ENCODE results near the gene GRK5. TPM values are rescaled to one million over a fixed set of nuclear protein-coding genes. Genes with fewer than 3 reads are reported as not detected.

The GRK5 gene
- total and polyA plus RNA-seq, 2 experiments from 2014 or later, result 5.2 to 13.7 TPM

GRCh38 chr10:119445311-119445934, 238.1 kb downstream of the GRK5 start:
- 19 to 20% methylated on average over 10 of the region's 10 CpGs for WGBS, 2 experiments (ENCODE audit: low coverage in 1 of 2, low lambda C conversion rate in 2 of 2, missing lambda C conversion rate in 2 of 2)
- H2AFZ ChIP-seq, result no peak overlapping the region
- in situ Hi-C loops (cut with MboI), result no loop called here
- peak; percentile 78 for DNase-seq
- no peak overlapping the region for H3K27ac ChIP-seq
- H3F3A ChIP-seq (ENCODE audit: insufficient read depth), result 0 out of 2 replicates have a peak, but pooled peaks cover 9% of the 10 kb centered on the region
- H4K20me1 ChIP-seq (ENCODE audit: insufficient read depth), result no peaks in the 10 kb centered on the region
- H3K9me2 ChIP-seq (ENCODE audit: insufficient read depth), result no peaks in the 10 kb centered on the region
- no peaks in the 10 kb centered on the region for H3K9me3 ChIP-seq (ENCODE audit: low read depth)
- H3K4me3 ChIP-seq, result no peak overlapping the region
- H3K4me1 ChIP-seq (ENCODE audit: insufficient read depth), result peaks cover 21% of the 10 kb centered on the region
- no peaks in the 10 kb centered on the region for H3K79me2 ChIP-seq (ENCODE audit: insufficient read depth)
- TF ChIP-seq EZH2 (IDR thresholded peaks at IDR 0.05; ENCODE audit: insufficient read depth, poor library complexity, severe bottlenecking) (no peak), EZH2phosphoT487 (IDR thresholded peaks at IDR 0.05; ENCODE audit: insufficient read depth, low read depth) (no peak)
- H3K27me3 ChIP-seq (replicated peaks; ENCODE audit: insufficient read depth), result no peaks in the 10 kb centered on the region
- no peak overlapping the region for H3K9ac ChIP-seq
- no peaks in the 10 kb centered on the region for H3K36me3 ChIP-seq (ENCODE audit: low read depth)
- H3K4me2 ChIP-seq (ENCODE audit: unreplicated experiment), result no peak overlapping the region

- Histone ChIP-seq H3K4me1 (ENCODE audit: insufficient read depth) (peaks cover 21% of the 10 kb centered on the region), H3K4me2 (ENCODE audit: unreplicated experiment) (no peak overlapping the region), H3K4me3 (no peak overlapping the region), H3F3A (ENCODE audit: insufficient read depth) (0 out of 2 replicates have a peak, but pooled peaks cover 10% of the 10 kb centered on the region), H2AFZ (no peak overlapping the region), H4K20me1 (ENCODE audit: insufficient read depth) (no peaks in the 10 kb centered on the region), H3K36me3 (ENCODE audit: low read depth) (no peaks in the 10 kb centered on the region), H3K27me3 (replicated peaks; ENCODE audit: insufficient read depth) (no peaks in the 10 kb centered on the region), H3K27ac (no peak overlapping the region), H3K9me2 (ENCODE audit: insufficient read depth) (no peaks in the 10 kb centered on the region), H3K79me2 (ENCODE audit: insufficient read depth) (no peaks in the 10 kb centered on the region), H3K9me3 (ENCODE audit: low read depth) (no peaks in the 10 kb centered on the region), H3K9ac (no peak overlapping the region)
- in situ Hi-C loops (cut with MboI), result no loop called here
- TF ChIP-seq EZH2phosphoT487 (IDR thresholded peaks at IDR 0.05; ENCODE audit: insufficient read depth, low read depth), result no peak
- no peak for TF ChIP-seq EZH2 (IDR thresholded peaks at IDR 0.05; ENCODE audit: insufficient read depth, poor library complexity, severe bottlenecking)
- no peak for DNase-seq
- 90 to 97% methylated on average over 5 of the region's 5 CpGs for WGBS, 2 experiments (ENCODE audit: low coverage in 1 of 2, low lambda C conversion rate in 2 of 2, missing lambda C conversion rate in 2 of 2)
Observed at GRCh38 chr10:119445935-119446317, 238.6 kb downstream of the GRK5 start.

GRCh38 chr10:119446441-119447277, 239.3 kb downstream of the GRK5 start:
- Histone ChIP-seq H3K4me2 (ENCODE audit: unreplicated experiment) (no peak overlapping the region), H3K27me3 (replicated peaks; ENCODE audit: insufficient read depth) (no peaks in the 10 kb centered on the region), H3K4me1 (ENCODE audit: insufficient read depth) (peaks cover 21% of the 10 kb centered on the region), H3K9me3 (ENCODE audit: low read depth) (no peaks in the 10 kb centered on the region), H3F3A (ENCODE audit: insufficient read depth) (0 out of 2 replicates have a peak, but pooled peaks cover 10% of the 10 kb centered on the region), H3K9me2 (ENCODE audit: insufficient read depth) (no peaks in the 10 kb centered on the region), H3K27ac (no peak overlapping the region), H3K36me3 (ENCODE audit: low read depth) (no peaks in the 10 kb centered on the region), H3K4me3 (no peak overlapping the region), H3K9ac (no peak overlapping the region), H2AFZ (no peak overlapping the region), H4K20me1 (ENCODE audit: insufficient read depth) (no peaks in the 10 kb centered on the region), H3K79me2 (ENCODE audit: insufficient read depth) (no peaks in the 10 kb centered on the region)
- TF ChIP-seq EZH2phosphoT487 (IDR thresholded peaks at IDR 0.05; ENCODE audit: insufficient read depth, low read depth) (no peak), EZH2 (IDR thresholded peaks at IDR 0.05; ENCODE audit: insufficient read depth, poor library complexity, severe bottlenecking) (no peak)
- 90 to 91% methylated on average over 17 to 21 of the region's 21 CpGs for WGBS, 2 experiments (ENCODE audit: low coverage in 1 of 2, low lambda C conversion rate in 2 of 2, missing lambda C conversion rate in 2 of 2)
- no peak for DNase-seq
- in situ Hi-C loops (cut with MboI), result no loop called here

- Histone ChIP-seq H3K4me3 (no peak overlapping the region), H3K4me2 (ENCODE audit: unreplicated experiment) (no peak overlapping the region), H3F3A (ENCODE audit: insufficient read depth) (0 out of 2 replicates have a peak, but pooled peaks cover 10% of the 10 kb centered on the region), H3K9me2 (ENCODE audit: insufficient read depth) (no peaks in the 10 kb centered on the region), H3K36me3 (ENCODE audit: low read depth) (no peaks in the 10 kb centered on the region), H3K9me3 (ENCODE audit: low read depth) (no peaks in the 10 kb centered on the region), H3K79me2 (ENCODE audit: insufficient read depth) (no peaks in the 10 kb centered on the region), H3K27ac (no peak overlapping the region), H3K27me3 (replicated peaks; ENCODE audit: insufficient read depth) (no peaks in the 10 kb centered on the region), H3K4me1 (ENCODE audit: insufficient read depth) (peaks cover 18% of the 10 kb centered on the region), H2AFZ (no peak overlapping the region), H3K9ac (no peak overlapping the region), H4K20me1 (ENCODE audit: insufficient read depth) (no peaks in the 10 kb centered on the region)
- no peak for DNase-seq
- TF ChIP-seq EZH2 (IDR thresholded peaks at IDR 0.05; ENCODE audit: insufficient read depth, poor library complexity, severe bottlenecking), result no peak
- in situ Hi-C loops (cut with MboI), result no loop called here
- 86 to 90% methylated on average over 7 of the region's 7 CpGs for WGBS, 2 experiments (ENCODE audit: low coverage in 1 of 2, low lambda C conversion rate in 2 of 2, missing lambda C conversion rate in 2 of 2)
Observed at GRCh38 chr10:119447421-119447820, 240.1 kb downstream of the GRK5 start.
